C4-2B (cell line): ENCODE data around the gene CAMTA1.
A peak's percentile ranks its signal among the peaks of the same experiment; 100 is the strongest.

Source experiments
- H3K27ac ChIP-seq: fragments of 450-650 bp; 2 replicates; pipeline ENCODE4 v1.5.1; 2017
- ZFX ChIP-seq: fragments of 450-650 bp; IDR thresholded peaks from 2 replicates; pipeline ENCODE4 v1.6.1; 2017
- TF ChIP-seq, protein P1 (sequence below): fragments of 450-650 bp; conservative IDR thresholded peaks from 2 replicates; pipeline ENCODE4 v1.5.1; 2017; ENCODE audit warnings: mild to moderate bottlenecking

CAMTA1 gene

DNA sequence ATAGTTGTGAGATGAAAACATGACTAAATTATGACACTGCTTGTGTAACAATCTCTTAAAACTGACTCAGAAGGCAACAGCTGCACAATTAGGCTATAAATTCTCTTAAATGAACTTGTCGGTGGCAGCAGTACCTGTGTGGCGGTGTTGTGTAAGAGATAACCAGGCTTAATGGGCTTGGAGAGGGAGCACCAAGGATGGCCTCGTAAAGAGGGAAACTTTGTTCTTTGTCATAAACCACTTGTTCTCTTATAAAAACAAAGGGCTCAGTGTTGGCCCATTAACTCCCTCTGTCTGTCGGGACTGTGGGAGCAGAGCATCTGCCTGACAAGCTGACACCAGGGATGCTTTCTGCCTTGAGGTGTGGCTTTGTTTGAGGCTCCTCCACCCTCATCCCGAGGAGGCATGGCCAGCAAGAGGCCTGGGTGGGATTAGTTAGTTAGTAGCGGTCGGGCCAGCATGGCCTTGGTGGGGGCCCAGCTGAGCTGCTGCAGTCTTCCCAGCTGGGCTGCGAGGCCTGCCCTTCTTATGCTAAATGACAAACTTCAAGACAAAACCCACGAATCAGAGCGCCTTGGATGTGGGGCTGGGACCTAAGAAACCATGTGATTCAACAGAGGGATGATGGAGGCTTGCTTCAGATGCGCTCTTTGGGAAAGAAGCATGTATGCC lies 171.4 kb downstream of the CAMTA1 start:
- TF ChIP-seq, protein P1, sequence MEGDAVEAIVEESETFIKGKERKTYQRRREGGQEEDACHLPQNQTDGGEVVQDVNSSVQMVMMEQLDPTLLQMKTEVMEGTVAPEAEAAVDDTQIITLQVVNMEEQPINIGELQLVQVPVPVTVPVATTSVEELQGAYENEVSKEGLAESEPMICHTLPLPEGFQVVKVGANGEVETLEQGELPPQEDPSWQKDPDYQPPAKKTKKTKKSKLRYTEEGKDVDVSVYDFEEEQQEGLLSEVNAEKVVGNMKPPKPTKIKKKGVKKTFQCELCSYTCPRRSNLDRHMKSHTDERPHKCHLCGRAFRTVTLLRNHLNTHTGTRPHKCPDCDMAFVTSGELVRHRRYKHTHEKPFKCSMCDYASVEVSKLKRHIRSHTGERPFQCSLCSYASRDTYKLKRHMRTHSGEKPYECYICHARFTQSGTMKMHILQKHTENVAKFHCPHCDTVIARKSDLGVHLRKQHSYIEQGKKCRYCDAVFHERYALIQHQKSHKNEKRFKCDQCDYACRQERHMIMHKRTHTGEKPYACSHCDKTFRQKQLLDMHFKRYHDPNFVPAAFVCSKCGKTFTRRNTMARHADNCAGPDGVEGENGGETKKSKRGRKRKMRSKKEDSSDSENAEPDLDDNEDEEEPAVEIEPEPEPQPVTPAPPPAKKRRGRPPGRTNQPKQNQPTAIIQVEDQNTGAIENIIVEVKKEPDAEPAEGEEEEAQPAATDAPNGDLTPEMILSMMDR: no peak
- no peak for TF ChIP-seq ZFX

DNA sequence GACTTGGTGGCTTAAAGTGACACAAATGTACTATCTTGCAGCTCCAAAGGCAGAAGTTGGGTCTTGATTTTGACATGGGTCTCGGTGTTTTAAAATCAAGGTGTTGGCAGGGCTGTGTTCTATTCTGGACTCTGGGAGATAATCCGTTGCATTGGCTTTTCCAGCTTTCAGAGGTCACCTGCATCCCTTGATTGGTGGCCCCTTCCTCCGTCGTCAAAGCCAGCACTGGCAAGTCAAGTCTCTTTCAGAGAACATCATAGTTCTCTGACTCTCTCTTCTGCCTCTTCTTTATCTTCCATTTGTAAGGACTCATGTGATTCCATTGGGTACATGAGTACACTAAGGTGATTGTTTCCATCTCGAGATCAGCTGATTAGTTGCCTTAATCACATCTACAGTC lies 172.1 kb downstream of the CAMTA1 start:
- TF ChIP-seq, protein P1: no peak
- TF ChIP-seq ZFX: no peak
- no peak overlapping the region for H3K27ac ChIP-seq

More for the DNA sequence above, 171.4 kb downstream of the CAMTA1 start:
- no peak overlapping the region for H3K27ac ChIP-seq

DNA sequence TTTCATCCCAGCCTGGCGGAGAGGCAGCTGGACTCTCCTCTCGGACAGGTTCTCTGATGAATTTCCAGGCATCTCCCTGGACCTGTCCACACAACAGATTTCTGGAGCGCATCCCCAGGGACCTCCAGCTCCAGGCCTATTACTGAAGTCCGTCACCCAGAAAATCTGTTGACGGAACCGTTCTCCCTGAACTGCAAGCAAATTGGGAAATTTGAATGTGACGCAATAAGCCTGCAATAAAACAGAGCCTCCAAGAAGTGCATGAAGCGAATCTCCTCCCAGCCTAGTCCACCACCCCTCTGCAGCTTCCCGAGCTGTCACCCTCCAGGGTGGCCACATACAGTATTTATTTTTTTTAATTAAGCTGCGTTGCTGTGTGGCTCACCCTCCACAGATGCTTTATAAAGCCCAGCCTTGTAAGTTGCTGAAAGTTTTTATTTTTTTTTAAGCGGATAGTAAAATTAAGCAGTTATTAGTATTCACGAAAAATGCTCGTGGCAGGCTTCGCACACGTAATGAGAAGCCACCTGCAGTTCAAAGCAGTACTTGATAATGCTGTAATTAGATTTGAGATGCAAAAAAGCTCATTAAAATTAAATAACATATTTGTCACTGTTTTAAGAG lies 173.3 kb downstream of the CAMTA1 start:
- TF ChIP-seq, protein P1: no peak
- no peak for TF ChIP-seq ZFX
- H3K27ac ChIP-seq: no peak overlapping the region

DNA sequence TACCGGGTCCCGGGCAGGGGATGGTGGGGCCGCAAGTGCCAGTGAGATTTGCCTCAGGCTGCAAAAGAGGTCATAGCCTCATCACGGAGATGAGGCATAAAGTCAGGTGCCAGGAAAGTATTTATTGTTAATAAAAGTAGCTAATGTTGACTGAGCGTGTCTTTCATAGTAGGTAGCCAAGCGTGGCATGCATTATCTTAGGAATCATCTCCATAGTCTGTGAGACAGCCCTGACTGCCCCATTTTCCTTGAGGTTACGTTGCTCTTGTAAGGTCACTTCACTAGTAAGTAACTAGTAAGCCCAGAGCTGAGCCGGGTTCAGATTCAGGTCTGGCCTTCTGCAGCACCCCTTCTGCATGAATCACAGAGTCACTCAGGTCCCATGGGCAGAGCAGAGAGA lies 174.2 kb downstream of the CAMTA1 start:
- peak overlapping the region; percentile 59 for H3K27ac ChIP-seq
- TF ChIP-seq, protein P1: no peak
- TF ChIP-seq ZFX: no peak

DNA sequence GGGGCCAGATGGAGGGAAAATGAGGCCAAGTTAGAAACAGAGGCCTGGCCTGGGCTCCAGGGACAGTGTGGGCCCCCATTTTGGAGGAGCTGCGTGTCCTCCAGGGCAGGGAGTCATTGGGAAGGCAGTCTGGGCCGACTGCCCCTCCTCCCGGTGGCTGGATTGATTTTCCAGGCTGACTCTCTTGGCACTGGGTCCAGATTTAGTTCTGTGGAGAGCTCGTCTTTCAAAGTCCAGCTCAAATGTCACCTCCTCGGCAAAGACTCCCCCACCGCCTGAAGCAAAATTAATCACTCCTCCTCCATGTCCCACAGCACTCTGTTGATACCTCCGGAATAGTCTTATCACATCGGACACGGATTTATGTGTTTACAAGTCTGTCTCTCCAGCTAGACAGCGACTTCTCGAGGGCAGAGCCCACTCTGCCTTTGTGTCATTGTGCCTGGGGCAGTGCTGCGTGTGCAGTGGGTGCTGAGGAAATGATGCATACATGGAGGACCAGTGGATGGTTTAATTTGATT lies 175.1 kb downstream of the CAMTA1 start:
- H3K27ac ChIP-seq: peak overlapping the region; percentile 59
- TF ChIP-seq, protein P1: no peak
- no peak for TF ChIP-seq ZFX

DNA sequence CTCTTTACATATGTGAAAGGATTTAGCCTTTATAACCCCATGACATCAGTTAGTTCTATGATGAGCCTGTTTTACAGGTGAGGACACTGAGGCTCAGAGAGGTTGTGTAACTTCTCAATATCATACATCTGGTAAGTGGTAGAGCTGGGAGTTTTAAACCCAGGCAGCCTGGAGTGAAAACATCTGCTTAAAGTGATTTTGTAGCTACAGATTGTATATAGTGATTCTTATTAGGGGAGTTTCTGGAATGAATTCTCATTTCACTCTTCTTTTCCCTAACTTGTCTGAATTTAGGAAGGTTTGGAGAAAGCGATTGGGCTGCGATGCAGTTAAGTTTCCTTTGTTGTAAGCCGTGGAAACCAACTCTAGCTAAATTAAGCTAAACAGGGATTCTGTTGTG lies 175.6 kb downstream of the CAMTA1 start:
- TF ChIP-seq ZFX: no peak
- TF ChIP-seq, protein P1: no peak

DNA sequence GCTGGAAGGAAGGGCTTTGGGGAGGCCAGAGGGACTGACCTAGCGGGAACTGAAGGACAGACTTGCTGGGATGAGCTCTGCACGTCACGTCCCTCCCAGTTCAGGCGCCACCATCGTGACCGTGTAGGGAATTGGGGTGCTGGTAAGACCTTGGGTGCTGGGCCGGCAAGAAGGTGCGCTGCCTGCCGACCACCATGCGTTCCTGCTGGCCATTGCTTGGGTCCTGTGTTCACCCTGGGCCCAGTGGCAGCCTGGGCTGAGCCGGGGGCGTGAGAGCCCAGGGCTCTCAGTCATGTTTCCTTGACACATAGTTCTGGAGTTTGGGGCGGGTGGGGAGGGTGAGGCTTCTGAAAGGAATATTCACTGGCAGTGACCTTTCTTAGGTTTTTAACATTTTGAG lies 176.0 kb downstream of the CAMTA1 start:
- TF ChIP-seq, protein P1: no peak
- no peak for TF ChIP-seq ZFX
- H3K27ac ChIP-seq: peak overlapping the region; percentile 59

More for the DNA sequence above, 175.6 kb downstream of the CAMTA1 start:
- peak overlapping the region; percentile 59 for H3K27ac ChIP-seq
